Measurements from ENCODE around the gene ABCC1.

The ABCC1 gene

DNA sequence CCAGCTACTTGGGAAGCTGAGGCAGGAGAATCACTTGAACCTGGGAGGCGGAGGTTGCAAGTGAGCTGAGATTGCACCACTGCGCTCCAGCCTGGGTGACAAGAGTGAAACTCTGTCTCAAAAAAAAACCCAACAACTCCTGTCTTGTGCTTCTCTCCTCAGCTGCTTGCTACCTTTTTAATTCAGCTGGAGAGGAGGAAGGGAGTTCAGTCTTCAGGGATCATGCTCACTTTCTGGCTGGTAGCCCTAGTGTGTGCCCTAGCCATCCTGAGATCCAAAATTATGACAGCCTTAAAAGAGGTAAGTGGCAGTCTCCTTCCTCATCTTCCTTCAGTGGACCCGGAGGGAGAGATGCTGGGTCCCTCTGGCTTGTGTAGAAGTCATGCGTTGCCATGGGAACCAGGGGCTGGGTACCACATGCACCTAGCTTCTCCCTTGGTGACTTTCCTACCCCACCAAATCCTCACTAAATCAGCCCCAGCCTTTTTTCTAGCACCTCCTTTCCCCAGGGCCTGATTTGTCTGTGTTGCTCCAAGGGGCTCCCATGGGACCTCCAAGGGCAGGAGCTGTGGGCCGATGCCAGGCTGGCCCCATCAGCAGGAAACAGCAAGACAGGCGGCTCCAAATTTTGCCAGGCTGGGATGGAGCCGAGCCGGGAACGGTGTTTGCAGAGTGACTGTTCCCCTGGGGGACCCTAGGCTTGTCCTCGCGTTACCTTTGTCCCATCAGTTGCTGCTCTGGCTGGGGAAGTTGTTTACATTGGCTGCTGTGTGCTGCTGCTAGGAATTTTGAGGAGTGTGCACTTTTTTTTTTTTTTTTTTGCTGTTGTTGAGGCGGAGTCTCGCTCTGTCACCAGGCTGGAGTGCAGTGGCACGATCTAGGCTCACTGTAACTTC, 65.2 kb downstream of the ABCC1 start:
- Histone ChIP-seq H3K36me3 (ENCODE audit: insufficient read depth) (peaks cover 16% of the 10 kb centered on the region; the same call in 1 of the 2 replicates), H3K9ac (no peak overlapping the region), H3K4me2 (no peak overlapping the region)

DNA sequence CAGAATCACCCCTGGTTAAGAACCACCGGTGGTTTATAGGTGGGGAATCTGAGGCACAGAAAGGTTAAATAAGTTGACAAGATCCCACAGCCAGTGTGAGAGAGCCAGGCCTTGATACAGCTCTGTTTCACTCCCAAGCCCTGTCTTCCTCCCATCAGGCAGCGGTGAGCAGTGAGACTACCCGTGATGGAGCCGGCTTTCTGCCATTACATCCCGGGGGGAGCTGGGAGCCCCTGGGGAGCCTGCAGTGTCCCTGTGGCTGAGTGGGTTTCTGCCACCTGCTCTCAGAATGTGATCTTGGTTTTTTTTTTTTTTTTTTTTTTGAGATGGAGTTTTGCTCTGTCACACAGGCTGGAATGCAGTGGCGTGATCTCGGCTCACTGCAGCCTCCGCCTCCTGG, 66.4 kb downstream of the ABCC1 start:
- Histone ChIP-seq H3K27me3 (ENCODE audit: insufficient read depth, low read depth) (no peaks in the 10 kb centered on the region), H3K27ac (no peak overlapping the region), H3K79me2 (ENCODE audit: insufficient read depth, low read depth) (peaks cover 2% of the 10 kb centered on the region; the same call in 1 of the 2 replicates), H3K4me2 (no peak overlapping the region), H3K4me1 (ENCODE audit: low read depth, poor library complexity, severe bottlenecking) (no peaks in the 10 kb centered on the region), H3K36me3 (ENCODE audit: insufficient read depth) (peaks cover 8% of the 10 kb centered on the region; the same call in 1 of the 2 replicates), H4K20me1 (ENCODE audit: insufficient read depth) (no peaks in the 10 kb centered on the region), H3K4me3 (IDR thresholded peaks at IDR 0.05; ENCODE audit: insufficient read depth, low read depth, low read length) (no peak overlapping the region), H2AFZ (ENCODE audit: low read depth) (no peak overlapping the region), H3K9ac (no peak overlapping the region)
- TF ChIP-seq, protein P1, sequence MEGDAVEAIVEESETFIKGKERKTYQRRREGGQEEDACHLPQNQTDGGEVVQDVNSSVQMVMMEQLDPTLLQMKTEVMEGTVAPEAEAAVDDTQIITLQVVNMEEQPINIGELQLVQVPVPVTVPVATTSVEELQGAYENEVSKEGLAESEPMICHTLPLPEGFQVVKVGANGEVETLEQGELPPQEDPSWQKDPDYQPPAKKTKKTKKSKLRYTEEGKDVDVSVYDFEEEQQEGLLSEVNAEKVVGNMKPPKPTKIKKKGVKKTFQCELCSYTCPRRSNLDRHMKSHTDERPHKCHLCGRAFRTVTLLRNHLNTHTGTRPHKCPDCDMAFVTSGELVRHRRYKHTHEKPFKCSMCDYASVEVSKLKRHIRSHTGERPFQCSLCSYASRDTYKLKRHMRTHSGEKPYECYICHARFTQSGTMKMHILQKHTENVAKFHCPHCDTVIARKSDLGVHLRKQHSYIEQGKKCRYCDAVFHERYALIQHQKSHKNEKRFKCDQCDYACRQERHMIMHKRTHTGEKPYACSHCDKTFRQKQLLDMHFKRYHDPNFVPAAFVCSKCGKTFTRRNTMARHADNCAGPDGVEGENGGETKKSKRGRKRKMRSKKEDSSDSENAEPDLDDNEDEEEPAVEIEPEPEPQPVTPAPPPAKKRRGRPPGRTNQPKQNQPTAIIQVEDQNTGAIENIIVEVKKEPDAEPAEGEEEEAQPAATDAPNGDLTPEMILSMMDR (conservative IDR thresholded peaks at IDR 0.05; ENCODE audit: low read depth, low read length), result no peak

More for the DNA sequence above, 65.2 kb downstream of the ABCC1 start:
- no peaks in the 10 kb centered on the region for H4K20me1 ChIP-seq (ENCODE audit: insufficient read depth)
- H3K27me3 ChIP-seq (ENCODE audit: insufficient read depth, low read depth), result no peaks in the 10 kb centered on the region
- H3K79me2 ChIP-seq (ENCODE audit: insufficient read depth, low read depth), result peaks cover 9% of the 10 kb centered on the region; the same call in 1 of the 2 replicates
- H2AFZ ChIP-seq (ENCODE audit: low read depth), result no peak overlapping the region
- H3K27ac ChIP-seq, result no peak overlapping the region
- no peaks in the 10 kb centered on the region for H3K4me1 ChIP-seq (ENCODE audit: low read depth, poor library complexity, severe bottlenecking)
- no peak overlapping the region for H3K4me3 ChIP-seq (IDR thresholded peaks at IDR 0.05; ENCODE audit: insufficient read depth, low read depth, low read length)
- TF ChIP-seq, protein P1 (conservative IDR thresholded peaks at IDR 0.05; ENCODE audit: low read depth, low read length), result no peak

DNA sequence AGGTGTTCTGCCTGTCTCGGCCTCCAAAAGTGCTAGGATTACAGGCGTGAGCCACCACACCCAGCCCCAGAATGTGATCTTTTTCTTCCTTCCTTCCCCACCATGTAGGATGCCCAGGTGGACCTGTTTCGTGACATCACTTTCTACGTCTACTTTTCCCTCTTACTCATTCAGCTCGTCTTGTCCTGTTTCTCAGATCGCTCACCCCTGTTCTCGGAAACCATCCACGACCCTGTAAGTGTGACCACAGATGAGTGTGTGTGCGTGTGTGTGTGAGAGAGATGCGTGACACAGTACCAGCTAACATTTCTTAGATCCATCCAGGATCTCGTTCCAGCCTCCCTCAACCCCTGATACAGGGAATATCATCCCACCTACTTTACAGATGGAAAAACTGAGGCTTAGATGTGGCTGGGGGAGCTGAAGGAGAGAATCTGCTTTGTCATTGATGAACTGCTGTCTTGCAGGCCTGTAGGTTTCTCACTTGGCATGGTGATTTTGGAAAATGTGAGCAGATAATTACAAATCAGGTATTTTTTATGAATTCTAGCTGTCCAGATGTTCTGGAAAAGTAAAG, 67.1 kb downstream of the ABCC1 start:
- TF ChIP-seq, protein P1 (conservative IDR thresholded peaks at IDR 0.05; ENCODE audit: low read depth, low read length), result no peak
- H3K4me2 ChIP-seq, result no peak overlapping the region
- H3K27ac ChIP-seq, result no peak overlapping the region
- no peaks in the 10 kb centered on the region for H3K4me1 ChIP-seq (ENCODE audit: low read depth, poor library complexity, severe bottlenecking)
- no peak overlapping the region for H3K9ac ChIP-seq
- no peak overlapping the region for H3K4me3 ChIP-seq (IDR thresholded peaks at IDR 0.05; ENCODE audit: insufficient read depth, low read depth, low read length)
- no peak overlapping the region for H2AFZ ChIP-seq (ENCODE audit: low read depth)
- H3K36me3 ChIP-seq (ENCODE audit: insufficient read depth), result peaks cover 8% of the 10 kb centered on the region; the same call in 1 of the 2 replicates
- no peaks in the 10 kb centered on the region; the same call in 1 of the 2 replicates for H3K79me2 ChIP-seq (ENCODE audit: insufficient read depth, low read depth)
- H3K27me3 ChIP-seq (ENCODE audit: insufficient read depth, low read depth), result no peaks in the 10 kb centered on the region
- H4K20me1 ChIP-seq (ENCODE audit: insufficient read depth), result no peaks in the 10 kb centered on the region

DNA sequence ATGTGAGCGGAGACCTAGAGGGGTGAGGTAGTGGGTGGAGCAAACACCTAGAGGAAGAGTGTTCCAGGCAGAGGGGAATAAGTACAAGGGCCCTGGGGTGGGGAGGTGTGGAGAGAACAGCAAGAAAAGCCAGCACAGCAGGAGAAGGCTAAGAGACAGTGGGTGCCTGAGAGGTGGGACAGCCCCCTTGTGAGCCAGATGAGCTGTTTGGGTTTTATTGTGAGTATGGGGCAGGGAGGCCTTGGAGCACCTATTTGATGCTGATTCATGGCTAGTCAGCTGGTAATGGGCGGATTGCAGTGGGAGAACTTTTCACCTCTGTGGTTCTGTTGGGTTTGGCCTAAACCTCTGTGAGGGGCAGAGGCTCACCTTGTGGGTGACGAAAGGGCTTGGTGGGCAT, 68.4 kb downstream of the ABCC1 start:
- no peak overlapping the region for H2AFZ ChIP-seq (ENCODE audit: low read depth)
- H3K9ac ChIP-seq, result no peak overlapping the region
- TF ChIP-seq, protein P1 (conservative IDR thresholded peaks at IDR 0.05; ENCODE audit: low read depth, low read length), result no peak
- no peaks in the 10 kb centered on the region for H3K4me1 ChIP-seq (ENCODE audit: low read depth, poor library complexity, severe bottlenecking)
- no peak overlapping the region for H3K27ac ChIP-seq
- H4K20me1 ChIP-seq (ENCODE audit: insufficient read depth), result no peaks in the 10 kb centered on the region
- H3K36me3 ChIP-seq (ENCODE audit: insufficient read depth), result peaks cover 8% of the 10 kb centered on the region; the same call in 1 of the 2 replicates
- no peak overlapping the region for H3K4me3 ChIP-seq (IDR thresholded peaks at IDR 0.05; ENCODE audit: insufficient read depth, low read depth, low read length)
- no peaks in the 10 kb centered on the region for H3K27me3 ChIP-seq (ENCODE audit: insufficient read depth, low read depth)
- no peak overlapping the region for H3K4me2 ChIP-seq
- H3K79me2 ChIP-seq (ENCODE audit: insufficient read depth, low read depth), result no peaks in the 10 kb centered on the region; the same call in 1 of the 2 replicates
